Left forelimb (tissue), 1 donor: ENCODE measurements around the gene TM6SF1.

Experiments used
- DNase-seq: peaks from one replicate; pipeline ENCODE4 v3.0.0-alpha.2; 2018; ENCODE audit warnings: low spot score

TM6SF1 gene

DNA sequence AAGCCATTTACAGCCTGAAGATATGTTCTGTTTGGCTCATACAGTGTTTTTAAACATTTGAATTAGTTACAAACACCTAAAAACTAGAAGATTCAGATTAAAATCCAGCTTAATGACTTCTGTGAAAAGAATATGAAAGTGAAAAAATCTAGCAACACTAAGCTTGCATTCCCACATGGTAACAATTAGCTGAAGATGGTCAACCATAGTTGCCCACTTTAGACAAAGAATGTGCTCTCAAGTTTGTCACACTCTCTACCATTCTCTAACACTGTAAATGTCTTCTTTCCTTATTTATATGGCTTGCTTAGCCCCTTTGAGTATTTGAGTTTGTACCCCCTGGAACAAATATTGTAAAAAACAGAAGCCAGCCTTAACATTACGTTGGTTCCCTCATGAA lies 67.4 kb downstream of the TM6SF1 start:
- no peak for DNase-seq

DNA sequence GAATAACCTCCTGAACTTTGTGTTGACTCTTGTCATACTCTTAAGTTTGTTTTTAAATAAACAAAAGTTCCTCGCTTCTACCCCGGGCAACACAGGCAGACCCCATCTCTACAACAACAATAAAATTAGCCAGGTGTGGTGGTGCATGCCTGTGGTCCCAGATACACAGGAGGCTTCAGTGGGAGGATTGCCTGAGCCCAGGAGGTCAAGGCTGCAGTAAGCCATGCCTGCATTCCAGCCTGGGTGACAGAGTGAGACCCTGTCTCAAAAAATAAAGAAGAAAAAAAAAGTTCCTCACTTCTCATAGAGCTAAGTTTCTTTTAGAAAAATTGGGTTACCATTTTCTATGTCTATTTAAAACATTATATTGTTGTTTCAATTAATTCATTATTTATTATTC lies 70.9 kb downstream of the TM6SF1 start:
- DNase-seq, result no peak

DNA sequence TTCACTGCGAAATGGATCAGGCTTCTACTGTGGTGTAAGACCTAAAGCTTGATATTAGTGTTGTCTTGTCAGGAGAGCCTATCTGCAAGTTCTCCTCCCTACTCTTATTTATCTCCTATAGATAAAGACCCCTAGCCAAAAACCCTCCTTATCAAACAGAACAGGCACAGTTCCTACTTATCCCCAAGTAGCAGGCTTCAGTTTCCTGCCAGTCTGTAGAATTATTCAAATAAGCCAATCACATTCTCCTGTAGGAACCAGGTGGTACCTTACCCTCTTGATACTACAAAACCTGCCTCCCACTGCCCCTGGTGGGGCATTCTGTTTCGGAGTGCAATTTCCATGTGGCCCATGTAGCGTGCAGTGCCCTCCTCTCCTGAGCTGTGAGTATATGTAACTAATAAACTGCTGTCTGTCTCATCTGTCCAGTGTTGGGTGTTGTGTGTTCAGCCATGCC lies 71.5 kb downstream of the TM6SF1 start:
- DNase-seq, result no peak

DNA sequence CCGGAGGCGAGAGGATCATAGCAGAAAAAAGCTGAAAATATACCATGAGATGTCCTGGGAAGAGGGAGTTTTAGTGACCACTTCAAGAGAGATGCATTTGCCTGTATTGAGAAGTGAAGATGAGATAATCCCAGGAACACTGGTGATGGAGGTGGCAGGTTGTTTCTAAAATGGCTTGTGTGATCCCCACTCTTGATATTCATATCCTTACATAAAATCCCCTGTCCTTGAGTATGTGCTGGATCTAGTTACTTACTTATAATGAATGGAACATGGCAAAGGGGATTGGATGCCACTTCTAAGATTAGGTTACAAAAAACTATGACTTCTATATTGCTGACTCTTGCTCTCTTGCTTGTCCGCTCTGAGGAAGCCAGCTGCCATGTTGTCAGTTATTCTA lies 78.1 kb downstream of the TM6SF1 start:
- DNase-seq, result no peak
